HepG2 (cell line): ENCODE results near the gene PAQR5. TPM values are rescaled to one million over a fixed set of nuclear protein-coding genes. Genes with fewer than 3 reads are reported as not detected.

Source experiments
- ATAC-seq: fragments of 200-7000 bp; cut with Tn5 transposase; 3 replicates; pipeline ENCODE4 v1.9.1; 2020; ENCODE audit warnings: mild to moderate bottlenecking, moderate library complexity
- BruUV-seq: library from RNA; stranded (reverse); fragments of 400-500 nt; replicated peaks from 2 replicates; lab custom pipeline; 2021; lab: Mats Ljungman, UMichigan
- CTCF ChIA-PET: fragments of 300-600 bp; formaldehyde crosslinking; extraction: SDS; loops from one replicate; lab custom pipeline; 2021; ENCODE audit warnings: low total read pairs, inconsistent platforms, low intra/inter-chr PET ratio; lab: Yijun Ruan, JAX
- POLR2A ChIA-PET: fragments of 350-600 bp; sonication (Branson Sonifier 250); formaldehyde crosslinking; loops from one replicate; lab custom pipeline; 2020; ENCODE audit warnings: antibody characterized with exemption, inconsistent platforms; lab: Yijun Ruan, JAX
- DNase-seq: peaks from one replicate; pipeline ENCODE4 v3.0.0-alpha.2; 2015; ENCODE audit warnings: low spot score
- FAIRE-seq: peaks from 3 replicates; lab custom pipeline; 2011; peaks lifted over from hg19 to GRCh38; lab: Jason Lieb, UNC
- H2AFZ ChIP-seq: one replicate; pipeline ENCODE4 v1.6.1; 2011; ENCODE audit warnings: low read length, inconsistent platforms
- H3K27ac ChIP-seq: fragments of 300-600 bp; 3 replicates; pipeline ENCODE4 v1.8.0; 2011; ENCODE audit warnings: mixed run types, mild to moderate bottlenecking, mixed read lengths, low read length, inconsistent platforms; ENCODE audit not compliant: insufficient read depth; ENCODE audit errors: extremely low read length
- H3K27me3 ChIP-seq, 2 experiments: fragments of 200-600 bp in 1 of 2; 2 replicates in 1 of 2; 3 replicates in 1 of 2; pipeline versions ENCODE4 v1.6.0 to v1.8.0; 2011; ENCODE audit warnings: low read length in 2 of 2, mild to moderate bottlenecking in 2 of 2, moderate library complexity in 2 of 2, inconsistent platforms in 1 of 2; ENCODE audit not compliant: insufficient read depth in 2 of 2, control insufficient read depth in 1 of 2
- H3K36me3 ChIP-seq, 2 experiments: fragments of 200-600 bp in 1 of 2; replicated peaks in 1 of 2; 2 replicates in 1 of 2; 3 replicates in 1 of 2; pipeline versions ENCODE4 v1.5.1 to v1.8.0; 2011; ENCODE audit warnings: low read length in 2 of 2, inconsistent platforms in 1 of 2; ENCODE audit not compliant: insufficient read depth in 2 of 2, control insufficient read depth in 1 of 2
- H3K4me1 ChIP-seq: 2 replicates; pipeline ENCODE4 v1.5.1; 2012; ENCODE audit warnings: low read length, inconsistent platforms; ENCODE audit not compliant: insufficient read depth
- H3K4me2 ChIP-seq: 2 replicates; pipeline ENCODE4 v1.6.0; 2011; ENCODE audit warnings: low read depth, low read length, inconsistent platforms
- H3K4me3 ChIP-seq, 3 experiments: fragments of 200-600 bp in 1 of 3; sonication (generic), shearing (Covaris generic) in 1 of 3; replicated peaks in 1 of 3; 2 replicates each; pipeline ENCODE4 v1.5.1; 2011 to 2016; ENCODE audit warnings: low read length in 3 of 3, inconsistent platforms in 2 of 3, low read depth in 2 of 3, mild to moderate bottlenecking in 2 of 3, control low read depth in 1 of 3, mixed read lengths in 1 of 3; ENCODE audit not compliant: insufficient read depth in 1 of 3
- H3K79me2 ChIP-seq: one replicate; pipeline ENCODE4 v1.6.1; 2011; ENCODE audit warnings: low read length, inconsistent platforms; ENCODE audit not compliant: insufficient read depth
- H3K9ac ChIP-seq: 2 replicates; pipeline ENCODE4 v1.6.0; 2011; ENCODE audit warnings: mild to moderate bottlenecking, low read depth, low read length, inconsistent platforms; ENCODE audit not compliant: insufficient read depth
- H3K9me3 ChIP-seq: 2 replicates; pipeline ENCODE4 v1.5.1; 2012; ENCODE audit warnings: mild to moderate bottlenecking, low read length
- H4K20me1 ChIP-seq: 2 replicates; pipeline ENCODE4 v1.6.0; 2011; ENCODE audit warnings: inconsistent platforms, mild to moderate bottlenecking, low read length, moderate library complexity; ENCODE audit not compliant: insufficient read depth
- BHLHE40 ChIP-seq: IDR thresholded peaks from 2 replicates; pipeline ENCODE4 v1.6.1; 2011; ENCODE audit warnings: low read length, improper control_type of control experiment
- CHD4 ChIP-seq: fragments of 200-600 bp; sonication (generic); IDR thresholded peaks from 2 replicates; pipeline ENCODE4 v1.7.0; 2017; ENCODE audit warnings: mild to moderate bottlenecking, low read length, borderline replicate concordance
- HIVEP1 ChIP-seq: sonication (generic); formaldehyde crosslinking; IDR thresholded peaks from 2 replicates; pipeline ENCODE4 v1.4.0; 2020; ENCODE audit warnings: mild to moderate bottlenecking, missing genetic modification reagents
- HMG20A ChIP-seq: IDR thresholded peaks from 2 replicates; pipeline ENCODE4 v1.6.1; 2016; ENCODE audit warnings: borderline replicate concordance
- HNRNPUL1 ChIP-seq: fragments of 200-400 bp; formaldehyde crosslinking; IDR thresholded peaks from 2 replicates; pipeline ENCODE4 v1.6.1; 2017; ENCODE audit warnings: low read depth, mild to moderate bottlenecking, low read length, moderate library complexity
- KDM6A ChIP-seq: IDR thresholded peaks from 2 replicates; pipeline ENCODE4 v1.6.1; 2016; ENCODE audit warnings: low read depth
- LRRFIP1 ChIP-seq: sonication (generic); formaldehyde crosslinking; conservative IDR thresholded peaks from 2 replicates; pipeline ENCODE4 v1.4.0; 2020; ENCODE audit warnings: missing genetic modification reagents
- PRMT3 ChIP-seq: sonication (generic); formaldehyde crosslinking; IDR thresholded peaks from 2 replicates; pipeline ENCODE4 v1.8.1; 2022; ENCODE audit warnings: low read depth, mild to moderate bottlenecking, moderate library complexity, missing genetic modification reagents, borderline replicate concordance
- RFXAP ChIP-seq: sonication (generic); formaldehyde crosslinking; IDR thresholded peaks from 2 replicates; pipeline ENCODE4 v1.4.0; 2020; ENCODE audit warnings: missing genetic modification reagents, borderline replicate concordance
- SIX1 ChIP-seq: sonication (generic); formaldehyde crosslinking; IDR thresholded peaks from 2 replicates; pipeline ENCODE4 v1.4.0; 2020; ENCODE audit warnings: missing genetic modification reagents, borderline replicate concordance
- SP4 ChIP-seq: sonication (generic); formaldehyde crosslinking; IDR thresholded peaks from 2 replicates; pipeline ENCODE4 v1.8.1; 2023; ENCODE audit warnings: mild to moderate bottlenecking, missing genetic modification reagents
- STAT5B ChIP-seq: sonication (generic); formaldehyde crosslinking; IDR thresholded peaks from 2 replicates; pipeline ENCODE4 v1.4.0; 2020; ENCODE audit warnings: missing genetic modification reagents
- ZBTB10 ChIP-seq: sonication (generic); formaldehyde crosslinking; IDR thresholded peaks from 2 replicates; pipeline ENCODE4 v1.4.0; 2020; ENCODE audit warnings: missing genetic modification reagents, borderline replicate concordance
- ZBTB46 ChIP-seq: sonication (generic); formaldehyde crosslinking; IDR thresholded peaks from 2 replicates; pipeline ENCODE4 v1.4.0; 2020; ENCODE audit warnings: mild to moderate bottlenecking, missing genetic modification reagents, borderline replicate concordance
- ZFP91 ChIP-seq: sonication (generic); formaldehyde crosslinking; IDR thresholded peaks from 2 replicates; pipeline ENCODE4 v1.9.0; 2022; ENCODE audit warnings: missing genetic modification reagents, mild to moderate bottlenecking, borderline replicate concordance
- ZNF10 ChIP-seq: sonication (generic); formaldehyde crosslinking; IDR thresholded peaks from 2 replicates; pipeline ENCODE4 v1.4.0; 2020; ENCODE audit warnings: mild to moderate bottlenecking, low read depth, missing genetic modification reagents, borderline replicate concordance
- ZNF549 ChIP-seq: sonication (generic); formaldehyde crosslinking; IDR thresholded peaks from 2 replicates; pipeline ENCODE4 v1.5.0; 2020; ENCODE audit warnings: missing genetic modification reagents
- WGBS: methylation state at CpG from one replicate; pipeline ENCODE4 v1.1.6; 2017; ENCODE audit warnings: low lambda C conversion rate; 5-methylcytosine and 5-hydroxymethylcytosine counted together
- in situ Hi-C: cut with HindIII; loops from 2 replicates; pipeline ENCODE4 v1.10.0; 2017; ENCODE audit warnings: low pct_unique_long_range_greater_than_20kb; ENCODE audit not compliant: extremely low pct_ligation_motif_present
- intact Hi-C: fragments of 100-400 bp; cut with micrococcal nuclease; formaldehyde crosslinking; loops from one replicate; pipeline ENCODE4 v1.10.0; 2022; ENCODE audit not compliant: unreplicated experiment
- polyA plus RNA-seq, 8 experiments: library from polyadenylated mRNA; depleted of rRNA in 3 of 8; stranded (reverse) in 7 of 8; unstranded in 1 of 8; fragments of >200 nt; fragmentation: Illumina TruSeq in 4 of 8; extraction: Trizol in 4 of 8; gene quantifications; 2 replicates each; pipeline versions ENCODE4 v1.2.1 to v1.2.3, GENCODE V29; 2011 to 2016; ENCODE audit warnings: low read depth in 4 of 8, missing spikeins in 1 of 8, mixed read lengths in 1 of 8; ENCODE audit not compliant: insufficient read depth in 1 of 8
- total RNA-seq, 5 experiments: library from RNA; depleted of rRNA; stranded (reverse); fragments of >200 nt; fragmentation: Illumina TruSeq; extraction: Trizol; gene quantifications; 2 replicates each; pipeline ENCODE4 v1.2.3, GENCODE V29; 2016; ENCODE audit warnings: low read depth in 1 of 5

The PAQR5 gene
- total and polyA plus RNA-seq, 2 of the 13 experiments (the other 11 are each of a cell fraction or from before 2014, with no cell fraction given) = 0.53 to 1.3 TPM

GRCh38 chr15:69388260-69388705 is 89.6 kb downstream of the PAQR5 start:
- no peaks in the 10 kb centered on the region for H3K9me3 ChIP-seq
- FAIRE-seq (no peak), ATAC-seq (no peak), DNase-seq (no peak)
- H3K4me2 ChIP-seq = no peak overlapping the region
- in situ Hi-C loops (no loop called here), intact Hi-C loops (no loop called here)
- H3K9ac ChIP-seq = no peak overlapping the region
- no peaks in the 10 kb centered on the region for H3K79me2 ChIP-seq
- TF ChIP-seq HNRNPUL1 (no peak), CHD4 (no peak), ZNF10 (no peak), SP4 (CRISPR knock-in tag) (no peak), PRMT3 (no peak), ZFP91 (CRISPR knock-in tag) (no peak), BHLHE40 (no peak), SIX1 (CRISPR knock-in tag) (no peak), ZBTB10 (no peak), STAT5B (CRISPR knock-in tag) (no peak), RFXAP (CRISPR knock-in tag) (no peak), HIVEP1 (CRISPR knock-in tag) (no peak), ZNF549 (CRISPR knock-in tag) (no peak), ZBTB46 (CRISPR knock-in tag) (no peak), HMG20A (no peak), KDM6A (no peak), LRRFIP1 (CRISPR knock-in tag) (no peak)
- H2AFZ ChIP-seq = no peak overlapping the region
- no peak overlapping the region for H3K27ac ChIP-seq
- H3K4me1 ChIP-seq = 0 out of 2 replicates have a peak, but pooled peaks cover 4% of the 10 kb centered on the region
- no peaks in the 10 kb centered on the region for H4K20me1 ChIP-seq
- CTCF ChIA-PET = no interaction called here
- WGBS = 0% methylated on average over 1 of the region's 6 CpGs
- peaks cover 2 to 7% of the 10 kb centered on the region in 2 experiments; a peak in 2 of 5 replicates for H3K27me3 ChIP-seq
- POLR2A ChIA-PET = no interaction called here
- no peaks in the 10 kb centered on the region for H3K36me3 ChIP-seq
- H3K4me3 ChIP-seq = no peak overlapping the region
- BruUV-seq = no TSS peak
